A549 (cell line): Measurements from ENCODE around the gene CTNND2. TPM values are rescaled to one million over a fixed set of nuclear protein-coding genes. Genes with fewer than 3 reads are reported as not detected.

Experiments used
- polyA plus RNA-seq, 4 experiments: library from polyadenylated mRNA; depleted of rRNA in 3 of 4; stranded (reverse); fragments of >200 nt; fragmentation: RNase III in 1 of 4; extraction: RNeasy Plus Mini Kit Qiagen cat#74134 plus additional on column Dnase treatment in 1 of 4; gene quantifications; 2 replicates in 3 of 4; 3 replicates in 1 of 4; pipeline ENCODE4 v1.2.3, GENCODE V29; 2011 to 2017
- small RNA-seq, 6 experiments: library from RNA; depleted of rRNA; stranded (forward); fragments of <200 nt; gene quantifications; one replicate each; pipeline ENCODE3, GENCODE V24; 2012

The CTNND2 gene
- polyA plus RNA-seq, 2 of the 4 experiments (the other 2 are of a cell fraction), result not detected

Small RNA genes within 50 kb of the gene (small RNA-seq; reads per million reads assigned to genes)
- gene RNU6-429P, result 0 to 0.35 (median 0) reads per million in 6 experiments
